Prostate gland (tissue), 2 donors: Measurements from ENCODE around the gene CRADD.

Source experiments
- POLR2AphosphoS5 ChIP-seq: sonication (generic); formaldehyde crosslinking; IDR thresholded peaks from one replicate; pipeline ENCODE4 v1.6.1; 2017; ENCODE audit warnings: antibody characterized with exemption
- TF ChIP-seq, protein P1 (sequence below), 4 experiments: fragments of 200-600 bp in 2 of 4; fragments of 450-650 bp in 2 of 4; sonication (generic) in 2 of 4; IDR thresholded peaks; 1 replicate in 3 of 4; 2 replicates in 1 of 4; pipeline ENCODE4 v1.5.1; 2016 to 2019; ENCODE audit warnings: antibody characterized with exemption in 4 of 4, mild to moderate bottlenecking in 2 of 4, moderate library complexity in 2 of 4

- TF ChIP-seq, protein P1, sequence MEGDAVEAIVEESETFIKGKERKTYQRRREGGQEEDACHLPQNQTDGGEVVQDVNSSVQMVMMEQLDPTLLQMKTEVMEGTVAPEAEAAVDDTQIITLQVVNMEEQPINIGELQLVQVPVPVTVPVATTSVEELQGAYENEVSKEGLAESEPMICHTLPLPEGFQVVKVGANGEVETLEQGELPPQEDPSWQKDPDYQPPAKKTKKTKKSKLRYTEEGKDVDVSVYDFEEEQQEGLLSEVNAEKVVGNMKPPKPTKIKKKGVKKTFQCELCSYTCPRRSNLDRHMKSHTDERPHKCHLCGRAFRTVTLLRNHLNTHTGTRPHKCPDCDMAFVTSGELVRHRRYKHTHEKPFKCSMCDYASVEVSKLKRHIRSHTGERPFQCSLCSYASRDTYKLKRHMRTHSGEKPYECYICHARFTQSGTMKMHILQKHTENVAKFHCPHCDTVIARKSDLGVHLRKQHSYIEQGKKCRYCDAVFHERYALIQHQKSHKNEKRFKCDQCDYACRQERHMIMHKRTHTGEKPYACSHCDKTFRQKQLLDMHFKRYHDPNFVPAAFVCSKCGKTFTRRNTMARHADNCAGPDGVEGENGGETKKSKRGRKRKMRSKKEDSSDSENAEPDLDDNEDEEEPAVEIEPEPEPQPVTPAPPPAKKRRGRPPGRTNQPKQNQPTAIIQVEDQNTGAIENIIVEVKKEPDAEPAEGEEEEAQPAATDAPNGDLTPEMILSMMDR (IDR thresholded peaks at IDR 0.05): no peak
- TF ChIP-seq POLR2AphosphoS5: no peak
Observed at GRCh38 chr12:93645702-93646101, 31.5 kb upstream of the CRADD start.
